Vagina (tissue), 2 donors: ENCODE measurements around the gene KCNIP4.

ENCODE experiments used
- CTCF ChIP-seq, 3 experiments: fragments of 450-650 bp in 2 of 3; fragments of 200-600 bp in 1 of 3; sonication (generic) in 1 of 3; IDR thresholded peaks; one replicate each; pipeline ENCODE4 v1.5.1; 2017 to 2019; ENCODE audit warnings: antibody characterized with exemption in 3 of 3, mild to moderate bottlenecking in 2 of 3, moderate library complexity in 2 of 3
- POLR2AphosphoS5 ChIP-seq, 2 donors: sonication (generic); formaldehyde crosslinking; IDR thresholded peaks; one replicate each; pipeline ENCODE4 v1.9.0; 2017; ENCODE audit warnings: antibody characterized with exemption in 2 of 2, mild to moderate bottlenecking in 2 of 2, low read depth in 1 of 2; ENCODE audit not compliant: insufficient read depth in 1 of 2

DNA sequence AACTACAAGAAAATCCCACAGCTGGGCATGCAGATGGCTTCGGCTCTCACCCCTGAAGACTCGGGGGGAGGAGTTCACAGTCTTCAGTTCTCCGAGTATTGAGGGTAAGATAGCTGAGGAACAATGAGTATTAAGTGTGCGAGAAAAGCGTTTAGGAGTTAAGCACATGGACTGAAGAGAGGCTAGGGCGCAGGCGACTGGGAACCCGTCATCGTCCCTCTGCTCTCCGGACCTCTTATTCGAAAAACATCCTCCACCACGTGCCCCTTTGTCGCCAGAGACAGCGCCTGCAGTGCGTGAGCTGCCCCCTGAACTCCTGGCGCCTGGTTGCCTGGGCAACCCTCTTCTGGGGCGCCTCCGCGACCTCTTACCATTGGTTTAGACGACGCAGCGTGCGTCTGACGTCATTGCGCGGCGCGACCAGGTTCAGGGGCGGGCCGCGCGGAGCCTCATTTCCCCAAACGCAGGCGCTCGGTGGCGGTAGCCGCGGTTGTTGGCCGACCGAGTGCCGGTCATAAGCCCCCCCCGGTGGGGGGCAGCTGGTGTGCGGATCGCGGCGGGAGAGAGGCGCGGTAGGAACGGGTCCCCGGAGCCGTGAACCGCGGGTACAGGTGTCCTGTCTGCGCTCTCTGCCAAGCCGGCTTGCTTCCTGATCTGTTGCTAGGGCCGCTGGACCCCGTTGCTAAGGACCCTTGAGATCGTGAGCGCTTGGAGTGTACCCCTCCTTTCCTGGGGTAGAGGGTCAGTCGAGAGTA lies 1248.4 kb downstream of the KCNIP4 start, which contains the start of gene PACRGL:
- TF ChIP-seq CTCF (IDR thresholded peaks at IDR 0.05) (no peak), POLR2AphosphoS5 (IDR thresholded peaks at IDR 0.05; ENCODE audit: insufficient read depth in 1 of 2, low read depth in 1 of 2) (peak; percentile 61 to 83)
